Measurements from ENCODE around the gene MTX1. TPM values are rescaled to one million over a fixed set of nuclear protein-coding genes. Genes with fewer than 3 reads are reported as not detected.

The MTX1 gene
- polyA plus RNA-seq, 2 of the 4 experiments (the other 2 are of a cell fraction) = 53.4 to 67.1 TPM

DNA sequence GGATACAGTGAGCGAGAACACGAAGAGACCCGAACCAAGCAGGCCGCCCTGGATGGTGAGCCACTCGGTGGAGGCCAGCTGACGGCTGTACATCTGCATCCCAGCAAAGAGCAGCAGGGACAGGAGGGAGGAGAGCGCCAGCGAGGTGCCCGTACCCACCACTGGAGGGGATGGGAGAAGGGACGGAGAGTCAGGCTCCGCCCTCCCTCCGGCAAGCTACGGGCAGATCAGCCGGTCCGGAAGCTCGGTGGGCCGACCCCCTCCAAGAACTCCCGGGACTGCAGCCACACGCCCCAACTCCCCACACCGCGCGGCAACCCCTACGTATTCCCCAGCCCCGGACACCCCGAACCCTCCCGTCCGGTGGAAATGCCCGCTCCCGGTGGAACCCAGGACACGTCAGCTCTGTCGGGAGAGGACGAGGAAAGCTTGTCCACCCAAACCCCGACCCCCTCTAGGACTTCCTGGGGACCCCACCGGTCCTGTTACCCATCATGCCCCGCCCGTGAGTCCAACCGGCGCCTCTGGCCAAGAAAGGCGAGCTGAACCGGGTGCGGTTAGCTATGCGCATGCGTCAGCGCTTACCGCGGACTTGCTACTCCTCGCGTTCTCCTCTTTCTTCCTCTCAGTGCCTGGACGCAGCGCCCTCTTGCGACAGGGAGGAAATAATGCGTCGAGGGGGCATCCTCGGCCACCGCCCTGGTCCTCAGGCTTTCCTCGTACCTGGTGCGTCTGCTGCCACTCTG lies 35.6 kb upstream of the MTX1 start, which contains the start of gene KRTCAP2 (continued):
- TF ChIP-seq, protein P1, sequence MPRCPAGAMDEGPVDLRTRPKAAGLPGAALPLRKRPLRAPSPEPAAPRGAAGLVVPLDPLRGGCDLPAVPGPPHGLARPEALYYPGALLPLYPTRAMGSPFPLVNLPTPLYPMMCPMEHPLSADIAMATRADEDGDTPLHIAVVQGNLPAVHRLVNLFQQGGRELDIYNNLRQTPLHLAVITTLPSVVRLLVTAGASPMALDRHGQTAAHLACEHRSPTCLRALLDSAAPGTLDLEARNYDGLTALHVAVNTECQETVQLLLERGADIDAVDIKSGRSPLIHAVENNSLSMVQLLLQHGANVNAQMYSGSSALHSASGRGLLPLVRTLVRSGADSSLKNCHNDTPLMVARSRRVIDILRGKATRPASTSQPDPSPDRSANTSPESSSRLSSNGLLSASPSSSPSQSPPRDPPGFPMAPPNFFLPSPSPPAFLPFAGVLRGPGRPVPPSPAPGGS (IDR thresholded peaks at IDR 0.05) = no peak
- TF ChIP-seq RARB (CRISPR knock-in tag; IDR thresholded peaks at IDR 0.05) (no peak), KDM1A (IDR thresholded peaks at IDR 0.05; ENCODE audit: low read depth) (no peak), CEBPB (IDR thresholded peaks at IDR 0.05) (no peak), FOSB (CRISPR knock-in tag; IDR thresholded peaks at IDR 0.05) (no peak), EHMT2 (IDR thresholded peaks at IDR 0.05; ENCODE audit: low read depth) (no peak), EHF (CRISPR knock-in tag; IDR thresholded peaks at IDR 0.05) (no peak), ZNF302 (CRISPR knock-in tag; IDR thresholded peaks at IDR 0.05) (no peak), HOXB13 (CRISPR knock-in tag; IDR thresholded peaks at IDR 0.05; ENCODE audit: low read depth) (no peak), SMC3 (IDR thresholded peaks at IDR 0.05) (peak; percentile 35; the same call in 2 of the 3 replicates), RFX5 (IDR thresholded peaks at IDR 0.05) (no peak), MYC (IDR thresholded peaks at IDR 0.05; ENCODE audit: borderline replicate concordance, low read length) (0 out of 2 replicates have a peak, but pooled peaks have one; percentile 50), CHD2 (IDR thresholded peaks at IDR 0.05; ENCODE audit: low read length, partially characterized antibody) (peak; percentile 47), RAD21 (conservative IDR thresholded peaks at IDR 0.05 in 1 of 2, IDR thresholded peaks at IDR 0.05 in 1 of 2) (peak in 1 of 2 experiments; percentile 10; a peak in 1 of 5 replicates)
- TF ChIP-seq, protein P2, sequence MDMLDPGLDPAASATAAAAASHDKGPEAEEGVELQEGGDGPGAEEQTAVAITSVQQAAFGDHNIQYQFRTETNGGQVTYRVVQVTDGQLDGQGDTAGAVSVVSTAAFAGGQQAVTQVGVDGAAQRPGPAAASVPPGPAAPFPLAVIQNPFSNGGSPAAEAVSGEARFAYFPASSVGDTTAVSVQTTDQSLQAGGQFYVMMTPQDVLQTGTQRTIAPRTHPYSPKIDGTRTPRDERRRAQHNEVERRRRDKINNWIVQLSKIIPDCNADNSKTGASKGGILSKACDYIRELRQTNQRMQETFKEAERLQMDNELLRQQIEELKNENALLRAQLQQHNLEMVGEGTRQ (IDR thresholded peaks at IDR 0.05) = no peak
- TF ChIP-seq, protein P3, sequence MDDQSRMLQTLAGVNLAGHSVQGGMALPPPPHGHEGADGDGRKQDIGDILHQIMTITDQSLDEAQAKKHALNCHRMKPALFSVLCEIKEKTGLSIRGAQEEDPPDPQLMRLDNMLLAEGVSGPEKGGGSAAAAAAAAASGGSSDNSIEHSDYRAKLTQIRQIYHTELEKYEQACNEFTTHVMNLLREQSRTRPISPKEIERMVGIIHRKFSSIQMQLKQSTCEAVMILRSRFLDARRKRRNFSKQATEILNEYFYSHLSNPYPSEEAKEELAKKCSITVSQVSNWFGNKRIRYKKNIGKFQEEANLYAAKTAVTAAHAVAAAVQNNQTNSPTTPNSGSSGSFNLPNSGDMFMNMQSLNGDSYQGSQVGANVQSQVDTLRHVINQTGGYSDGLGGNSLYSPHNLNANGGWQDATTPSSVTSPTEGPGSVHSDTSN (IDR thresholded peaks at IDR 0.05) = no peak
- TF ChIP-seq, protein P4, sequence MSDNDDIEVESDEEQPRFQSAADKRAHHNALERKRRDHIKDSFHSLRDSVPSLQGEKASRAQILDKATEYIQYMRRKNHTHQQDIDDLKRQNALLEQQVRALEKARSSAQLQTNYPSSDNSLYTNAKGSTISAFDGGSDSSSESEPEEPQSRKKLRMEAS (IDR thresholded peaks at IDR 0.05) = peak; percentile 55; the same call in 1 of the 2 replicates
- TF ChIP-seq, protein P5, sequence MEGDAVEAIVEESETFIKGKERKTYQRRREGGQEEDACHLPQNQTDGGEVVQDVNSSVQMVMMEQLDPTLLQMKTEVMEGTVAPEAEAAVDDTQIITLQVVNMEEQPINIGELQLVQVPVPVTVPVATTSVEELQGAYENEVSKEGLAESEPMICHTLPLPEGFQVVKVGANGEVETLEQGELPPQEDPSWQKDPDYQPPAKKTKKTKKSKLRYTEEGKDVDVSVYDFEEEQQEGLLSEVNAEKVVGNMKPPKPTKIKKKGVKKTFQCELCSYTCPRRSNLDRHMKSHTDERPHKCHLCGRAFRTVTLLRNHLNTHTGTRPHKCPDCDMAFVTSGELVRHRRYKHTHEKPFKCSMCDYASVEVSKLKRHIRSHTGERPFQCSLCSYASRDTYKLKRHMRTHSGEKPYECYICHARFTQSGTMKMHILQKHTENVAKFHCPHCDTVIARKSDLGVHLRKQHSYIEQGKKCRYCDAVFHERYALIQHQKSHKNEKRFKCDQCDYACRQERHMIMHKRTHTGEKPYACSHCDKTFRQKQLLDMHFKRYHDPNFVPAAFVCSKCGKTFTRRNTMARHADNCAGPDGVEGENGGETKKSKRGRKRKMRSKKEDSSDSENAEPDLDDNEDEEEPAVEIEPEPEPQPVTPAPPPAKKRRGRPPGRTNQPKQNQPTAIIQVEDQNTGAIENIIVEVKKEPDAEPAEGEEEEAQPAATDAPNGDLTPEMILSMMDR (IDR thresholded peaks at IDR 0.05) = peak; percentile 90

DNA sequence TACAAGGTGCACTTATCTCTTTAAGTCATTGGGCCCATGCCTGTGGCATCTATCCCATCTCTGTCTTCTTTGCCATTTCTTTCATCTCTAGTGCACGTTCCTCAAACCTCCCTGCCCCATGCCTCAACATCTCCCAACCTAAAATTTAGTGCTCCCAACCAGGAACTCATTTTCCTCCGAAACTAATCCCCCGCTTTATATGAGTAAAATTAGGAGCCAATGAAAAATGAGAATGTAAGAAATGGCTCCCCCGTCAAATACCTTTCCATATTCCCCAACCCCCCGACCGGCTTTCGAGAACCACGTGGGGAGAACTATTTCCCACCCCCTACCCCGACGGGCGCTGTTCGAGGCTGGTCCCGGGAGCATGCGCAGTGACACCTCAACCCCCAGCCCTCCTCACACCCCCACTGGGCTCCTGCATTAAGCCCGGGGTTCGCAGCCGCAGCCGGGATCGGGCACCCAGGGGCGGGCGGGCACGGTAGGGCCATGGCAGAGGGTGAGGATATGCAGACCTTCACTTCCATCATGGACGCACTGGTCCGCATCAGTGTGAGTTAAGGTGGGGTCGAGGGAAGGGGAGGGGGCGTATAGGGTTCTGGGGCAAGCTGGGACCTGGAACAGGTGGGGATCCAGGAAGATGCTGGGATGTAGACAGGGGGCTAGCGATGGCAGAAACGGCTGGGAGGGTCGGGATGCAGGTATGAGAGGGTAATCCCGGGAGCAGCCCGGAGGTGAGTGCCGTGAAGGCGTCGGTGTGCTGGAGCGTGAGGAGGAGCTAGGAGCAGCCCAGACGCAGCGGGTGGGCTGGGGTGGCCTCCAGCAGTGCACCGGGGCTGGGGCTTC lies 34.8 kb upstream of the MTX1 start, which contains the start of gene TRIM46:
Gene TRIM46, plus strand, starts transcription at position 372 of the 846 bp plus-strand sequence. Its CDS starts 118 bp downstream, at position 490.
- no peak for FAIRE-seq
- TF ChIP-seq JUNB (IDR thresholded peaks at IDR 0.05) = no peak
- TF ChIP-seq NFE2L2 (conservative IDR thresholded peaks at IDR 0.05; ENCODE audit: low read length) = no peak
- no peak for TF ChIP-seq POLR2AphosphoS2 (conservative IDR thresholded peaks at IDR 0.05; ENCODE audit: low read length)
- no peak for TF ChIP-seq TFCP2L1 (CRISPR knock-in tag; IDR thresholded peaks at IDR 0.05)
- peak; percentile 21; the same call in 1 of the 2 replicates for TF ChIP-seq POLR2A (IDR thresholded peaks at IDR 0.05; ENCODE audit: low read length)
- no peak for TF ChIP-seq ZC3H11A (IDR thresholded peaks at IDR 0.05)
- TF ChIP-seq FOSL2 (IDR thresholded peaks at IDR 0.05) = no peak
- no peak for TF ChIP-seq FOSL2 (CRISPR knock-in tag; IDR thresholded peaks at IDR 0.05)
- TF ChIP-seq MYC (IDR thresholded peaks at IDR 0.05; ENCODE audit: borderline replicate concordance, low read length) = no peak
- TF ChIP-seq TP53 (CRISPR knock-in tag; IDR thresholded peaks at IDR 0.05) = no peak
- no peak for TF ChIP-seq NR3C1 (IDR thresholded peaks at IDR 0.05)
- 0 out of 5 replicates have a peak, but pooled peaks of 1 of the 2 experiments have one; percentile 17 for TF ChIP-seq JUN (IDR thresholded peaks at IDR 0.05)
- TF ChIP-seq, protein P1 (IDR thresholded peaks at IDR 0.05) = no peak
- 0 out of 2 replicates have a peak, but pooled peaks have one; percentile 7 for TF ChIP-seq FOXS1 (CRISPR knock-in tag; IDR thresholded peaks at IDR 0.05)
- no peak for TF ChIP-seq ZNF302 (CRISPR knock-in tag; IDR thresholded peaks at IDR 0.05)

More for the DNA sequence above, 34.8 kb upstream of the MTX1 start, which contains the start of gene TRIM46:
- peak; percentile 65 to 80 for DNase-seq (ENCODE audit: low read depth in 1 of 2, low spot score in 1 of 2)
- H3K4me3 ChIP-seq = peak within 1 kb of the TSS; percentile 80
- ChIA-PET POLR2A (interaction anchor here (0.8 to 4.4 kb wide), 8 partner anchors 20 to 110 kb away, joined by 3 to 54 read pairs (median 4); partner anchors contain the start of genes EFNA4 and SLC50A1), CTCF (interaction anchor here (0.7 to 15.2 kb wide), 32 partner anchors 8 to 213 kb away, joined by 3 to 384 read pairs (median 6); partner anchors contain the start of genes ADAM15, EFNA1, MTX1 and SLC50A1)
- H3K27ac ChIP-seq = peak within 1 kb of the TSS; percentile 93 to 99
- ATAC-seq = peak; percentile 22 to 43
- 21% methylated on average over 23 of the region's 38 CpGs for WGBS (ENCODE audit: missing lambda C conversion rate)
- peak within 1 kb of the TSS; percentile 95 for H3K4me2 ChIP-seq
- peaks cover 21% of the 10 kb centered on the region for H3K4me1 ChIP-seq
- H3K9me3 ChIP-seq = no peaks in the 10 kb centered on the region
